ENCODE measurements around the gene LAPTM5.

DNA sequence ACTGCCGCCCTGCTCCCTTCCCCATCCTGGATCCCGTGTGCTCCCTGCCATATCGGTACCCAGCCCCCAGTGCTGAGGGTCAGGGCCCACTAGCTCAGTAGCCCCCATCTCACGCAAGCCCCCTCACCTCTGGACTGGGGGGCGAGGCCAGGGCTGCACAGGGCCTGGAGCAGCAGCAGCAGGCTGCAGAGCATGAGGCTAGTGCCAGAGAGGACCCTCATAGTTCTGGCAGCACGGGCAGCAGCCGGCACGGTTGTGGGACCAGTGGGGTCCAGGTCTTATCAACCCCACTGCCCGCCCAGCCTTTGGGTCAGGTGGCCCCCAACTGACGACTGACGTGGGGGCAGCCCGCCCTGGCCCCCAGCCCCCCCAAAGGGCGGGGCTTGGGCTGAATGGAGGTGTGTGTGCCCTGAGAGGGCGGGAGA lies 34.2 kb downstream of the LAPTM5 start, which contains the start of gene MATN1:
- TF ChIP-seq POLR2AphosphoS5 (IDR thresholded peaks at IDR 0.05; ENCODE audit: low read depth, low read length) (no peak), POLR2A (IDR thresholded peaks at IDR 0.05; ENCODE audit: low read depth, low read length) (no peak)
